Activated T-cell treated with anti-CD3 and anti-CD28 coated beads, Interleukin-2, amount 50 U/mL, for 4 hours (primary cell): Measurements from ENCODE around the gene CCDC83. TPM values are rescaled to one million over a fixed set of nuclear protein-coding genes. Genes with fewer than 3 reads are reported as not detected.
"Not testable (repeated sequence)": the region's sequence is repeated elsewhere in the genome, so short reads cannot be mapped to it uniquely, and the experiment has no call there.

ENCODE experiments used
- ATAC-seq, 2 donors: fragments of 200-7000 bp; cut with Tn5 transposase; one replicate each; pipeline ENCODE4 v1.10.0; 2021
- DNase-seq: peaks from one replicate; pipeline ENCODE4 v3.0.0-alpha.2; 2020
- H3K27me3 Mint-ChIP-seq: one replicate; pipeline ENCODE4 v1.8.0; 2021; ENCODE audit warnings: low read depth, mixed read lengths
- H3K36me3 Mint-ChIP-seq: one replicate; pipeline ENCODE4 v1.8.0; 2022; ENCODE audit warnings: mixed read lengths; ENCODE audit not compliant: insufficient read depth
- H3K4me1 Mint-ChIP-seq: one replicate; pipeline ENCODE4 v1.8.0; 2021; ENCODE audit warnings: low read depth, mixed read lengths
- H3K4me3 Mint-ChIP-seq: one replicate; pipeline ENCODE4 v1.8.0; 2021; ENCODE audit warnings: mild to moderate bottlenecking, moderate library complexity, mixed read lengths
- H3K9me3 Mint-ChIP-seq: one replicate; pipeline ENCODE4 v1.8.0; 2021; ENCODE audit warnings: mixed read lengths
- total RNA-seq, 3 donors: library from RNA; stranded (reverse); gene quantifications; one replicate each; pipeline ENCODE4 v1.2.1, GENCODE V29; 2021

The CCDC83 gene
- total RNA-seq, 3 donors from 2014 or later: not detected

DNA sequence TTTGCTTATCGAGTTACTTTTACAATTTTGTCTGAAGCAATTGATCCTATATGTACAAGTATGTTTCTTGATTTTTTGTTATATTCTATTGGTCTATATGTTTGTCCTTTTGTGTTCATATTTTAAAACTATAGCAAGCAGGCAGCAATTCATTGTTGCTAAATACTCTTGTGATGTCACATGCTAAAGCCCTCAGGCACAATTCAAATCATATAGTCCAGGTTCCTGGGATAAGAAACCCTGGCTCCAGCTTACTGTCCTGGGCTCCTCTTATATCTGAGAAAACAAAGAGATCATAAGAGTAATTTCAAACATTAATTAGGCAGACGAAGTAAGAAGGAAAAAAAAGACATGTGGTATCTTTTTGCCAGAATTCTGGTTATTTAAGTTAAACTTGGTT is 6.6 kb upstream of the CCDC83 start:
- H3K9me3 Mint-ChIP-seq: no peaks in the 10 kb centered on the region
- no peaks in the 10 kb centered on the region for H3K27me3 Mint-ChIP-seq
- H3K4me1 Mint-ChIP-seq: peaks cover 10% of the 10 kb centered on the region
- ATAC-seq: no peak
- DNase-seq: no peak
- no peak overlapping the region for H3K4me3 Mint-ChIP-seq
- H3K36me3 Mint-ChIP-seq: peaks cover 2% of the 10 kb centered on the region

DNA sequence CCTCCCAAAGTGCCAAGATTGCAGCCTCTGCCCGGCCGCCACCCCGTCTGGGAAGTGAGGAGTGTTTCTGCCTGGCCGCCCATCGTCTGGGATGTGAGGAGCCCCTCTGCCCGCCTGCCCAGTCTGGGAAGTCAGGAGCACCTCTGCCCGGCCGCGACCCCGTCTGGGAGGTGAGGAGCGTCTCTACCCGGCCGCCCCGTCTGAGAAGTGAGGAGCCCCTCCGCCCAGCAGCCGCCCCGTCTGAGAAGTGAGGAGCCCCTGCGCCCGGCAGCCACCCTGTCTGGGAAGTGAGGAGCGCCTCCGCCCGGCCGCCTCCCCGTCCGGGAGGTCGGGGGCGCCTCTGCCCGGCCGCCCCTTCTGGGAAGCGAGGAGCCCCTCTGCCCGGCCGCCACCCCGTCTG is 2.4 kb upstream of the CCDC83 start:
- not testable (repeated sequence) for DNase-seq, H3K4me3 Mint-ChIP-seq, H3K27me3 Mint-ChIP-seq, ATAC-seq, H3K4me1 Mint-ChIP-seq, H3K9me3 Mint-ChIP-seq, H3K36me3 Mint-ChIP-seq

DNA sequence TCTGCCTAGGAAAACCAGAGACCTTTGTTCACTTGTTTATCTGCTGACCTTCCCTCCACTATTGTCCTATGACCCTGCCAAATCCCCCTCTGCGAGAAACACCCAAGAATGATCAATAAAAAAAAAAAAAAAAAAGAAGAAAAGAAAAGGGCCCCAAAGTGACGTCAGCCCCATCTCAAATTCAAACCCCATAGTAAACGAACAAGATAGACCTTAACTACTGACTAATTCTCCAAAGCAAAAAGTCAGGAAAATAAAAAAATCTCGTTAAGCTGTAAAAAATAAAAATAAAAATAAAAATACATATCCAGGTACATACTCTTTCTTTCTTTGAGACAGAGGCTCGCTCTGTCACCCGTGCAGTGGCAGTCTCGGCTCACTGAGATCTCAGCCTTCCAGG is 1.6 kb upstream of the CCDC83 start:
- H3K4me3 Mint-ChIP-seq, ATAC-seq, H3K4me1 Mint-ChIP-seq, H3K9me3 Mint-ChIP-seq, DNase-seq, H3K36me3 Mint-ChIP-seq, H3K27me3 Mint-ChIP-seq: not testable (repeated sequence)

DNA sequence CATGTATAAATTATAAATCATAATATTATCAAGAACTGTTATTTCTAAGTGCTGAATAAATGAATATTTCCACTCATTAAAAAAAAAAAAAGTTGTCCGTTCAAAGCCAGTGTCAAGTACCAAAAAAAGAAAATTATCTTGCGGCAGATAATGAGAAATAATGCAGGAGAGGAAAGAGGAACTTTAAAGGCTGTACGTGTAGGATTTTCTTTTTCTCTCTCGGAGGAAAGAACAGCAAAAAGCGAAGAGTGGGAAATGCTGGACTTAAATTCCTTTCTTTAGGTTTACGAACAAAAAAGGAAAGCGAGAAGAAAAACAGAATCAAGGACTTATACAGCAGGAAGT is 999 bp upstream of the CCDC83 start:
- Mint-ChIP-seq H3K36me3 (peaks cover 2% of the 10 kb centered on the region), H3K4me3 (peak overlapping the region; percentile 86), H3K4me1 (peaks cover 9% of the 10 kb centered on the region), H3K27me3 (no peaks in the 10 kb centered on the region), H3K9me3 (no peaks in the 10 kb centered on the region)
- no peak for ATAC-seq
- DNase-seq: no peak

DNA sequence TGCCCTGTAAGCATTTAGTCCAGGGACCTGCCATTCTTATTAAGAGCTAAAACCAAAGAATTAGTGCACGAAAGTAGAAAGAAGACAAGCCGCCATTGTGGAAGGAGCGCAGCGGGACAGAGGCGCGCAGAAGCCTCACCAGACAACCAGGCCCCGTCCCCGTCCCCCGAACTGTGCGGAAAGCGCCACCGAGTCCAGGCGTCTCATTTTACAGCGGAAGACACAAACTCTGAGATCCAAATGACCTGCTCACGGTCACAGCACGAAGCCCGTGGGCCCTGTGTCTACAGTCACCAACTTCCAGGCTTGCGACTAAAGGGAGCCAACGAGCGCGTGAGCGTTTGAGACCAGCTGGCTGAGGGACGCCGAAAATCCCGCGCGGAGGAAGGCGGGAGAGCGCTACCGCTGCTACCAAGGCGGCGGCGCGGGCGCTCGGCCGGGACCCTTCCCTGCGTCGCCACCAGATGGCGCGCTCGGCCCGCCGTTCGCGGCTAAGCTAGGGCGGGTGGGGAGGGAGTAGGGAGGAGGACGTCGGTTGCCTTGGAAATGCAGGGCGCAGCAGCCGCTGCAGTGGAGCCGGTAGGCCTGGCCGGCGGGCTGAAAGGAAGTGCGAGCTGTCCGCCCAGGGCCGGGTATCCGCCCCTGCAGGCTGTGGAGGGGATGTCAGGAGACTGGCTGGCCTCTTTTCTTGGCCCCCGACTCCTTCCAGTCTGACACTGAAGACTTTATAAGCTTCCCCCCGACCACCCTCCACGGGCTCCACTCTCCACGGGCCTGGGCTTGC is 434 bp upstream of the CCDC83 start:
- Mint-ChIP-seq H3K36me3 (peaks cover 2% of the 10 kb centered on the region), H3K27me3 (no peaks in the 10 kb centered on the region), H3K4me3 (peak overlapping the region; percentile 86)

DNA sequence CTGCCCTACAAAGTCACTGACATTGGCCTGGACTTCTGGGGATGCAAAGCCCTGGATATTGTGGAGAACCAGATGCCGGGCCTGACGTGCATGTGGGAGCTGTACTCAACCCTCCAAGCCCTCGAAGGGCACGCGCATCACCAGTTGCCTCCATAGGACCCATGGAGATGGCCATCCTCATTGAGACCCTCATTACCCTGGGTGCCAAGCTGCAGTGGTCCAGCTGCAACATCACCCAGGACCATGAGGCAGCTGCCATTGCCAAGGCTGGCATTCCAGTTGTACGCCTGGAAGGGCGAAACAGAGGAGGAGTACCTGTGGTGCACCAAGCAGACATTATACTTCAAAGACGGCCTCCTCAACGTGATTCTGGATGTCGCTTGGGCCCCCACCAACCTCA is 1.9 kb downstream of the CCDC83 start:
- no peak overlapping the region for H3K4me3 Mint-ChIP-seq
- no peak for ATAC-seq
- H3K36me3 Mint-ChIP-seq: no peaks in the 10 kb centered on the region
- H3K4me1 Mint-ChIP-seq: peaks cover 9% of the 10 kb centered on the region
- DNase-seq: no peak
- H3K27me3 Mint-ChIP-seq: no peaks in the 10 kb centered on the region
- H3K9me3 Mint-ChIP-seq: no peaks in the 10 kb centered on the region

More for the DNA sequence above, 434 bp upstream of the CCDC83 start:
- peak; percentile 89 for DNase-seq
- H3K4me1 Mint-ChIP-seq: peaks cover 9% of the 10 kb centered on the region
- H3K9me3 Mint-ChIP-seq: no peaks in the 10 kb centered on the region
- ATAC-seq: peak; percentile 97 to 99

DNA sequence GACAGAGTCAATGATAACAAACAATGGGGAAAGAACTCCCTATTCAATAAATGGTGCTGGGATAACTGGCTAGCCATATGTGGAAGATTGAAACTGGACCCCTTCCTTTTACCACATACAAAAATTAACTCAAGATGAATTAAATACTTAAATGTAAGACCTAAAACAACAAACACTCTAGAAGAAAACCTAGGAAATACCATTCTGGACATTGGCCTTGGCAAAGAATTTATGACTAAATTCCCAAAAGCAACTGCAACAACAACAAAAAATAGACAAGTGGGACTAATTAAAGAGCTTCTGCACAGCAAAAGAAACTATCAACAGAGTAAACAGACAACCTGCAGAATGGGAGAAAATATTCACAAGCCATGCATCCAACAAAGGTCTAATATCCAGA is 4.4 kb downstream of the CCDC83 start:
- H3K27me3 Mint-ChIP-seq, H3K4me1 Mint-ChIP-seq, H3K36me3 Mint-ChIP-seq, H3K9me3 Mint-ChIP-seq, ATAC-seq, H3K4me3 Mint-ChIP-seq, DNase-seq: not testable (repeated sequence)

DNA sequence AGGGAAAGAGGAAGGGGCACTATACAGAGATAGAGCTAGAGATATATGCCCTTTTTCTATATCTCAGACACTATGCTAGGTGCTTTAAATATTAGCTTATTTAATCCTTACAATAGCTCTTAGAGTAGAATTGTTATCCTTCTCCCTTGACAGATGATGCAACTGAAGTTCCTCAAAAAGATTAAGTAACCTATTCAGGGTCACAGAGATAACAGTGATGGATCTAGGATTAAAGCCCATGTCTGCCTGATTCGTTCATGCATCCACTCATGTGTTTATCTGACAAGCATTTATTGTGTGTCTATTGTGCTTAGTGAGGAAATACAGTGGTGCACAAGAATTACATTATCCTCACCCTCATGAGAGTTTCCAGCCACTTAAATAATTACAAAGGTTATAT is 8.7 kb downstream of the CCDC83 start:
- no peaks in the 10 kb centered on the region for H3K4me1 Mint-ChIP-seq
- no peaks in the 10 kb centered on the region for H3K36me3 Mint-ChIP-seq
- no peak for DNase-seq
- no peaks in the 10 kb centered on the region for H3K27me3 Mint-ChIP-seq
- H3K9me3 Mint-ChIP-seq: no peaks in the 10 kb centered on the region
- ATAC-seq: no peak
- H3K4me3 Mint-ChIP-seq: no peak overlapping the region

DNA sequence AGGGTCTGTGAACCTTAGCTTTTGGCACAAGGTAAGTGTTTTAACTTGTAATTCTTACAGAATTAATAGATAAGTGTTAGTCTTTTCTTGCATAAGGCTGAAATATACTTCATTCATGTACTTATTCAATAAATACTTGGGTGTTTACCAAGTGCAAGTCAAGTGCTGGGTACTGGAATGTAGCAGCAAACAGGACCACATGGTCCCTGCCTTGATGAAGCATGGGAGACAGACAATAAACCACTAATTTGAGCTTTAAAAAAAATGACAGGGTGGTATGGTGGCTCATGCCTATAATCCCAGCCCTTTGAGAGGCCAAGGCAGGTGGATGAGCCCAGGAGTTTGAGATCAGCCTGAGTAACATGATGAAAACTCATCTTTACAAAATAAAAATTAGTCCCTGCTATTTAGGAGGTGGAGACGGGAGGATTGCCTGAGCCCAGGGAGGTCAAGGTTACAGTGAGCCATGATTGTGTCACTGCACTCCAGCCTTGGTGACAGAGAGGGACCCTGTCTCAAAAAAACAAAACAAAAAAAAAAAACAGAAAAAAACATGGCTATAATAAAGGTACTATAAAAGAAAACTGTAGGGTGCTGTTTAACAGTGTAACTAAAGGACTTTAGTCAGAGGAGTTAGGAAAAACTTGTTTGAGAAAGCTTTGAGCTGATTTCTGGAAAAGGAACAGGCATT is 11.1 kb downstream of the CCDC83 start:
- Mint-ChIP-seq H3K36me3 (no peaks in the 10 kb centered on the region), H3K4me1 (no peaks in the 10 kb centered on the region), H3K27me3 (no peaks in the 10 kb centered on the region), H3K4me3 (no peak overlapping the region), H3K9me3 (no peaks in the 10 kb centered on the region)
- DNase-seq: no peak
- ATAC-seq: no peak

DNA sequence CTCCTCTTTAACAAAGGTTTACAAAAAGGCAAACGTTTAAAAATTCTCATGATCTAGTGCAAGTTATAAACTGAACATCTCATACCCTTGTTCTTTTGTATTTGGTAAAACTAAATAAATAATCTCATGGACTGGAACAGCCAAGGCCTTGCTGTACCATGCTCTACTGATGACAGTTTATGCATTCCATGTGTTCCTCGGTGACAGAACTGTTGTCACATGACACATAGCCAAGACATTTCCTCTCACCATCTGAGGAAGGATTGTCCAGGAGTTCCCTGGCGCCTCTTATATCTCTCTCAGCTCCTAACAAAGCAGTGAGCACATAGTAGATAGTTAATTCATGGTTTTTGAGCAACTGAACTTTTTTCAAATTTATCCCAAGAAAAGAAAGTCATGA is 12.6 kb downstream of the CCDC83 start:
- DNase-seq: no peak
- no peak overlapping the region for H3K4me3 Mint-ChIP-seq
- no peaks in the 10 kb centered on the region for H3K27me3 Mint-ChIP-seq
- H3K4me1 Mint-ChIP-seq: no peaks in the 10 kb centered on the region
- no peaks in the 10 kb centered on the region for H3K36me3 Mint-ChIP-seq
- no peaks in the 10 kb centered on the region for H3K9me3 Mint-ChIP-seq
- no peak for ATAC-seq

DNA sequence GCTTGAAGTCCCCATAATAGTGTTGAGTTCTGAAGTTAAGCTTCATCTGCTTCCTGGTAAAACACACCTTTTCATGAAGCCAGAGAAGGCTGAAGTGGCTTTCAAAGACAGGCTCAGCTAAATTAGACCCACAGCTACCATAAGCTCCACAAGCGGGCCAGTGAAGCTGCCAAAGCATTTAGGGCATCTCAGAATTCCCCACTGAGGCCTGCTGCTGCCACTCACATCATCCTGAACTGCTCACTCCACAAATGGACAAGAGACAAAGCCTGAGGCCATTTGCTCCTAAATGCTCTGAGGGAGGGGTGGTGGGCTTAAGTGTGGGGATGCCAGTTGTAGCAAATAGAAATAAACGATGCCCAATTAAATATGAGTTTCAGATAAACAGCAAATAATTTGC is 14.6 kb downstream of the CCDC83 start:
- ATAC-seq (no peak), DNase-seq (no peak)
- Mint-ChIP-seq H3K9me3 (no peaks in the 10 kb centered on the region), H3K36me3 (no peaks in the 10 kb centered on the region), H3K4me1 (no peaks in the 10 kb centered on the region), H3K27me3 (no peaks in the 10 kb centered on the region), H3K4me3 (no peak overlapping the region)

DNA sequence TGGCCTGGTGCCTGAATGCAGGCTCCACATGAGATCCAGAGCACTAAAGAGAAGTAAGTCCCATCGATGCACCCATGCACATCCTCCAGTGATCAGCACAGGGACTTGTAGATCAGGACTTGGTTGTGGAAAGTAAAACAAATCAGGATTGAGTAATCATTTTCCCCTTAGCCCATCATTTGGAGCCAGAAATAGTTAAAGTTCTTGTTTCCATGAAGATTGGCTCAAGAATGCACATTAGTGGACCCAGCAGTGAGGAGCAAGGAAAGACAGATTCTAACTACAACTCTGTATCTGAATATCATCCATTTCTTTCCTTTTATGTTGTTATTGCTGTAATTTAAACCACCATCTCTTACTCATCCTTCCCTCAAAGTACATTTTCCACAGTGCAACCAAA is 19.1 kb downstream of the CCDC83 start:
- Mint-ChIP-seq H3K27me3 (no peaks in the 10 kb centered on the region), H3K4me1 (peaks cover 6% of the 10 kb centered on the region), H3K9me3 (no peaks in the 10 kb centered on the region), H3K4me3 (no peak overlapping the region), H3K36me3 (no peaks in the 10 kb centered on the region)
- ATAC-seq (no peak), DNase-seq (no peak)

DNA sequence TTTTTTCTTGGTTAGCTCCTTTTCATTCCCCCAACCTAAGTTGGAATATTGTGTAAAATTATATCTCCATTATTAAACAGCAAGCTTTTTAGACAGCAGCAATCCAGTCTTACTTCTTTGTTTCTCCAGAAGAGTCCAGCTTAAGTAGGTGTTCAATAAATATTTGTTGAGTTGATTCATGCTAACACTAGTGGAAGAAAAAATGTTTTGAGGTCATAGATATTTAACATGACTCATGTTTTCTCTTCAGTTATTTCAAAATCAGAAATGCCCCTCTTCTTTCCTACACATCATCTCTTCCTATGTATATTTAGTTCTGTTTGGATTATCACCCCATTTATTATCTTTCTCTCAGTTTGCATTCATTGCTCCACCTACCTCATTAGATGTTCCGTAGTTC is 20.3 kb downstream of the CCDC83 start:
- DNase-seq (no peak), ATAC-seq (no peak)
- H3K27me3 Mint-ChIP-seq: peaks cover 2% of the 10 kb centered on the region
- no peak overlapping the region for H3K4me3 Mint-ChIP-seq
- no peaks in the 10 kb centered on the region for H3K9me3 Mint-ChIP-seq
- peaks cover 6% of the 10 kb centered on the region for H3K4me1 Mint-ChIP-seq
- no peaks in the 10 kb centered on the region for H3K36me3 Mint-ChIP-seq

DNA sequence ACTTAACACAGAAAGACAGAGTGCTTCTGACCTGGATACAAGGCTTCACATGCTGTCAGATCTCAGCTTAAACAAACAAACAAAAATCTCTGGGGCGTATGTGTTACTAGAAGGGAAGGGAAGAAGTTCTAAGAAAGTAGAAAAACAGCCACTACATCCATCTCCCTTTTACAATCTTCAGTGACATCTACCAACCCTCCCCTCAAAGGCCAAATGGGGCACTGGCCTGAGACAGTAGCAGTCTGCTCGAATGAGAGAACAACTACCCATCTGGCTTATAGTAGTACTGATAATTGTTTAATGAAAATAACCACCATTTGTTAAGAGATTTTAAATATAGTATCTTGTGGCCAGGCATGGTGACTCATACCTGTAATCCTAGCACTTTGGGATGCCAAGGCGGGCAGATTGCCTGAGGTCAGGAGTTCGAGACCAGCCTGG is 29.4 kb downstream of the CCDC83 start:
- no peak overlapping the region for H3K4me3 Mint-ChIP-seq
- no peaks in the 10 kb centered on the region for H3K9me3 Mint-ChIP-seq
- H3K36me3 Mint-ChIP-seq: no peaks in the 10 kb centered on the region
- H3K27me3 Mint-ChIP-seq: peaks cover 2% of the 10 kb centered on the region
- H3K4me1 Mint-ChIP-seq: no peaks in the 10 kb centered on the region
- DNase-seq: no peak
- no peak for ATAC-seq
